ENCODE results near the gene HSPA14. TPM values are rescaled to one million over a fixed set of nuclear protein-coding genes. Genes with fewer than 3 reads are reported as not detected.

Gene HSPA14
- total RNA-seq, 1 experiment from 2014 or later, result 41.0 TPM

DNA sequence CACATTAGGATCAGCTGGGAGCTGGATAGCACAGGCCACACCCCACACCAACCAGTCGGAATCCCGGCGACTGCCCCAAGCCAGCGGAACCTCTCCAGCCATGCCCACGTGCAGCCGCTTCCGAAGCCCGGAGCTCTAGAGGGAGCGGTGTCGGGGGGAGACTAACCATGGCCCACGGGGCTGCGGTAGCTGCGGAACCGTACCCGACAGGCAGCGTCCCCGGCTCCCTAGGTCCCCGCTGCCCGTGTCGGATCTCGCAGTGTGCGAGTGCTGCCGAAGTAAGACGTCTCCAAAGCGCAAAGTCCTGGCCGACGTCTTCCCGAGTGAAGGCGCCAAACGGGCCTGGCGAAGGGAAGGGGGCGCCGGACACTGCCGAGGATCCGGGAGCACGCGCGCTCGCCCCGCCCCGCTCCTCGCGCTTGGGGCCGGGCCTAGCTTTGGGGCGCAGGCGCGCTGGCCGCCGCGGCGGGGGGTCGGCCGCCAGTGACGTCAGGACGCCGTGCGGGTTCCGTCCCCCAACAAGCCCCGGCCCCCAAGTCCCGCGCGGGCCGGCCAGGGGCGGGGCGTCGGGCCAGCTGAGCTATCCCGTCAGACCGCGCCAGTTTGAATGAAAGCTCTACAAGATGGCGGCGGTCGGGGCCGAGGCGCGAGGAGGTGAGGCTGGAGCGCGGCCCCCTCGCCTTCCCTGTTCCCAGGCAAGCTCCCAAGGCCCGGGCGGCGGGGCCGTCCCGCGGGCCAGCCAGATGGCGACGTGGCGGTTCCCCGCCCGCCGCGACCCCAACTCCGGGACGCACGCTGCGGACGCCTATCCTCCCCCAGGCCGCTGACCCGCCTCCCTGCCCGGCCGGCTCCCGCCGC is 40.4 kb downstream of the HSPA14 start, which contains the start of gene SUV39H2:
Gene SUV39H2, plus strand, starts transcription at position 601 of the 858 bp plus-strand sequence. Its CDS starts 23 bp downstream, at position 624.
- H3K23ac ChIP-seq (ENCODE audit: insufficient read length, low read depth, low read length), result no peak within 1 kb of the TSS
- peak within 1 kb of the TSS; percentile 98 to 99 (median 99) for H3K27ac Mint-ChIP-seq
- TF ChIP-seq, protein P1, sequence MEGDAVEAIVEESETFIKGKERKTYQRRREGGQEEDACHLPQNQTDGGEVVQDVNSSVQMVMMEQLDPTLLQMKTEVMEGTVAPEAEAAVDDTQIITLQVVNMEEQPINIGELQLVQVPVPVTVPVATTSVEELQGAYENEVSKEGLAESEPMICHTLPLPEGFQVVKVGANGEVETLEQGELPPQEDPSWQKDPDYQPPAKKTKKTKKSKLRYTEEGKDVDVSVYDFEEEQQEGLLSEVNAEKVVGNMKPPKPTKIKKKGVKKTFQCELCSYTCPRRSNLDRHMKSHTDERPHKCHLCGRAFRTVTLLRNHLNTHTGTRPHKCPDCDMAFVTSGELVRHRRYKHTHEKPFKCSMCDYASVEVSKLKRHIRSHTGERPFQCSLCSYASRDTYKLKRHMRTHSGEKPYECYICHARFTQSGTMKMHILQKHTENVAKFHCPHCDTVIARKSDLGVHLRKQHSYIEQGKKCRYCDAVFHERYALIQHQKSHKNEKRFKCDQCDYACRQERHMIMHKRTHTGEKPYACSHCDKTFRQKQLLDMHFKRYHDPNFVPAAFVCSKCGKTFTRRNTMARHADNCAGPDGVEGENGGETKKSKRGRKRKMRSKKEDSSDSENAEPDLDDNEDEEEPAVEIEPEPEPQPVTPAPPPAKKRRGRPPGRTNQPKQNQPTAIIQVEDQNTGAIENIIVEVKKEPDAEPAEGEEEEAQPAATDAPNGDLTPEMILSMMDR (conservative IDR thresholded peaks at IDR 0.05), result no peak
- peaks cover 4% of the 10 kb centered on the region for H3K23me2 ChIP-seq (ENCODE audit: insufficient read length, low read depth, low read length, poor library complexity, severe bottlenecking)
- no peaks in the 10 kb centered on the region for H3K79me1 ChIP-seq (ENCODE audit: insufficient read depth, low read depth, low read length, poor library complexity, severe bottlenecking)
- no peaks in the 10 kb centered on the region for H4K20me1 ChIP-seq (ENCODE audit: control insufficient read depth, insufficient read depth, insufficient read length)
- H3K4me2 ChIP-seq (ENCODE audit: insufficient read depth, insufficient read length, low read length), result peak within 1 kb of the TSS; percentile 93
- peak within 1 kb of the TSS; percentile 45; the same call in 1 of the 2 replicates for H3K4ac ChIP-seq (ENCODE audit: low read depth, low read length)
- no peak within 1 kb of the TSS for H4K5ac ChIP-seq (ENCODE audit: insufficient read length, low read depth, low read length)
- no peak within 1 kb of the TSS for H2BK12ac ChIP-seq (ENCODE audit: insufficient read length, low read depth, low read length)
- H3K27me3 Mint-ChIP-seq (ENCODE audit: low read depth), result no peaks in the 10 kb centered on the region
- H2BK120ac ChIP-seq (ENCODE audit: low read depth, low read length, poor library complexity, severe bottlenecking), result no peak within 1 kb of the TSS
- H3K9me3 Mint-ChIP-seq, result no peaks in the 10 kb centered on the region; a peak in 1 of 5 replicates
- peak within 1 kb of the TSS; percentile 99 for H3K4me3 Mint-ChIP-seq
- H3K79me2 ChIP-seq (ENCODE audit: insufficient read depth, low read length), result peaks cover 27% of the 10 kb centered on the region; the same call in 1 of the 2 replicates
- DNase-seq, result peak; percentile 96
- H3K27ac ChIP-seq (ENCODE audit: insufficient read length, low read depth, low read length), result peak within 1 kb of the TSS; percentile 48
- peak within 1 kb of the TSS; percentile 98 for H3K14ac ChIP-seq (ENCODE audit: insufficient read depth, low read length)
- H3K9me3 ChIP-seq (ENCODE audit: control insufficient read depth, low read depth, low read length), result no peaks in the 10 kb centered on the region
- H4K91ac ChIP-seq (ENCODE audit: insufficient read length, low read depth, low read length), result peak within 1 kb of the TSS; percentile 78
- H3T11ph ChIP-seq (ENCODE audit: low read length), result no peak within 1 kb of the TSS
- peak within 1 kb of the TSS; percentile 49 for H3K18ac ChIP-seq (ENCODE audit: insufficient read length, low read depth, low read length)
- H3K36me3 Mint-ChIP-seq (ENCODE audit: insufficient read depth in 1 of 3, low read depth in 3 of 3), result peaks cover 12 to 17% (median 16%) of the 10 kb centered on the region in 3 experiments; a peak in 6 of 7 replicates
- peak within 1 kb of the TSS; percentile 36 for H2BK5ac ChIP-seq (ENCODE audit: insufficient read length, low read length)
- H2BK15ac ChIP-seq (ENCODE audit: low read depth, low read length), result no peak within 1 kb of the TSS; the same call in 1 of the 2 replicates
- no peak within 1 kb of the TSS for H2BK20ac ChIP-seq (ENCODE audit: low read depth, low read length, poor library complexity, severe bottlenecking)
- no peaks in the 10 kb centered on the region for H3K27me3 ChIP-seq (ENCODE audit: insufficient read depth, low read length)
- no CpG with 5 or more reads among the region's 102 CpGs for WGBS (ENCODE audit: extremely low coverage, insufficient read length, low lambda C conversion rate)
- H3K9ac ChIP-seq (ENCODE audit: extremely low read depth, insufficient read length, low read length), result peak within 1 kb of the TSS; percentile 90
- no peak within 1 kb of the TSS for H2AK5ac ChIP-seq (ENCODE audit: insufficient read length, low read length)
- no peak within 1 kb of the TSS for H4K8ac ChIP-seq (replicated peaks; ENCODE audit: insufficient read length, low read depth, low read length)
- H3K4me1 ChIP-seq (ENCODE audit: insufficient read depth, low read length), result peaks cover 9% of the 10 kb centered on the region; the same call in 1 of the 2 replicates
- no peak within 1 kb of the TSS for H3K56ac ChIP-seq (ENCODE audit: insufficient read length, low read depth, low read length)
- H2AFZ ChIP-seq (ENCODE audit: low read length), result no peak within 1 kb of the TSS
- H3K4me1 Mint-ChIP-seq, result peaks cover 37 to 44% of the 10 kb centered on the region in 2 experiments
